Thyroid gland (tissue), 4 donors: ENCODE data around the gene MPP2. TPM values are rescaled to one million over a fixed set of nuclear protein-coding genes. Genes with fewer than 3 reads are reported as not detected.
"Not testable (repeated sequence)": the region's sequence is repeated elsewhere in the genome, so short reads cannot be mapped to it uniquely, and the experiment has no call there.

Source experiments
- DNase-seq, 2 donors: peaks; one replicate each; pipeline ENCODE4 v3.0.0-alpha.2; 2019
- H3K27ac ChIP-seq, 3 donors: fragments of 200-600 bp; sonication (generic); 1 replicate in 2 of 3; 2 replicates in 1 of 3; pipeline ENCODE4 v1.5.1; 2016 to 2019; ENCODE audit warnings: mild to moderate bottlenecking in 1 of 3, moderate library complexity in 1 of 3
- H3K27me3 ChIP-seq: fragments of 200-600 bp; sonication (generic); one replicate; pipeline ENCODE4 v1.5.1; 2019
- H3K36me3 ChIP-seq, 2 donors: fragments of 200-600 bp; sonication (generic); one replicate each; pipeline ENCODE4 v1.5.1; 2016 to 2019
- H3K4me1 ChIP-seq, 2 donors: fragments of 200-600 bp; sonication (generic); one replicate each; pipeline ENCODE4 v1.5.1; 2017 to 2019
- H3K4me3 ChIP-seq, 3 donors: fragments of 200-600 bp; sonication (generic); replicated peaks in 1 of 3; 1 replicate in 2 of 3; 2 replicates in 1 of 3; pipeline ENCODE4 v1.5.1; 2016; ENCODE audit warnings: mild to moderate bottlenecking in 1 of 3
- H3K9me3 ChIP-seq: fragments of 200-600 bp; sonication (generic); one replicate; pipeline ENCODE4 v1.5.1; 2017
- POLR2A ChIP-seq, 2 donors: fragments of 450-650 bp; IDR thresholded peaks; one replicate each; pipeline ENCODE4 v1.6.1; 2017; ENCODE audit warnings: antibody characterized with exemption in 2 of 2, mild to moderate bottlenecking in 2 of 2, moderate library complexity in 1 of 2
- WGBS, 2 donors: methylation state at CpG; one replicate each; pipeline ENCODE4 v1.1.5; 2017; 5-methylcytosine and 5-hydroxymethylcytosine counted together
- intact Hi-C: fragments of 100-400 bp; cut with DNase I; formaldehyde crosslinking; loops from one replicate; pipeline ENCODE4 v1.15.1; 2023
- total RNA-seq, 4 donors: library from RNA; depleted of rRNA; stranded (reverse); fragments of >200 nt; gene quantifications; one replicate each; pipeline ENCODE4 v1.2.3, GENCODE V29; 2016
- TF ChIP-seq, protein P1 (sequence below), 6 experiments: fragments of 200-600 bp in 3 of 6; fragments of 450-650 bp in 3 of 6; sonication (generic) in 3 of 6; IDR thresholded peaks; one replicate each; pipeline ENCODE4 v1.5.1; 2016 to 2019; ENCODE audit warnings: antibody characterized with exemption in 6 of 6, mild to moderate bottlenecking in 2 of 6, inconsistent platforms in 1 of 6, moderate library complexity in 1 of 6

Gene MPP2
- total RNA-seq, 4 donors from 2014 or later = 6.5 to 30.8 (median 9.0) TPM

DNA sequence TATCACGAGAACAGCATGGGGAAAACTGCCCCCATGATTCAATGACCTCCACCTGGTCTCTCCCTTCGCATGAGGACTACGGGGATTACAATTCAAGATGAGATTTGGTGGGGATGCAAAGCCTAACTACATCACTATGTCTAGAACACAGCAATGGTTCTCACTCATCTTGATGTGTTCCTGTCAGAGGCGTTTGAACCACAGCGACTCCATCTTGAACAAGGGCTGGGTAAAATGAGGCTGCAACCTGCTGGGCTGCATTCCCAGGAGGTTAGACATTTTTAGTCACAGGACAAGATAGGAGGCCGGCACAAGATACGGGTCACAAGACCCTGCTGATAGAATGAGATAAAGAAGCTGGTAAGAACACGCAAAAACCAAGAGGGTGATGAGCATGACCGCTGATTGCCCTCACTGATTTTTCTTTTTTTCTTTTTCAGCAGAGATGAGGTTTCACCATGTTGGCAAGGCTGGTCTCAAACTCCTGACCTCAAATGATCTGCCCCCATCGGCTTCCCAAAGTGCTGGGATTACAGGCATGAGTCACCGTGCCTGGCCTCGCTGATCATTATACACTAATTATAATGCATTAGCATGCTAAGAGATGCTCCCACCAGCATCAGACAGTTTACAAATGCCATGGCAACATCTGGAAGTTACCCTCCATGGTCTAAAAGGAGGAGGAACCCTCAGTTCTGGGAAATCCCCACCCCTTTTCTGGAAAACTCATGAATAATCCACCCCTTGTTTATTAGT, 37.9 kb upstream of the MPP2 start:
- H3K27ac ChIP-seq = no peak overlapping the region
- intact Hi-C loops = loop anchor here (2.0 to 10.0 kb wide), 2 partner anchors 50 to 230 kb away; partner anchors contain the start of gene ASB16
- no peaks in the 10 kb centered on the region for H3K9me3 ChIP-seq
- no peaks in the 10 kb centered on the region for H3K27me3 ChIP-seq
- H3K36me3 ChIP-seq = no peaks in the 10 kb centered on the region
- TF ChIP-seq, protein P1, sequence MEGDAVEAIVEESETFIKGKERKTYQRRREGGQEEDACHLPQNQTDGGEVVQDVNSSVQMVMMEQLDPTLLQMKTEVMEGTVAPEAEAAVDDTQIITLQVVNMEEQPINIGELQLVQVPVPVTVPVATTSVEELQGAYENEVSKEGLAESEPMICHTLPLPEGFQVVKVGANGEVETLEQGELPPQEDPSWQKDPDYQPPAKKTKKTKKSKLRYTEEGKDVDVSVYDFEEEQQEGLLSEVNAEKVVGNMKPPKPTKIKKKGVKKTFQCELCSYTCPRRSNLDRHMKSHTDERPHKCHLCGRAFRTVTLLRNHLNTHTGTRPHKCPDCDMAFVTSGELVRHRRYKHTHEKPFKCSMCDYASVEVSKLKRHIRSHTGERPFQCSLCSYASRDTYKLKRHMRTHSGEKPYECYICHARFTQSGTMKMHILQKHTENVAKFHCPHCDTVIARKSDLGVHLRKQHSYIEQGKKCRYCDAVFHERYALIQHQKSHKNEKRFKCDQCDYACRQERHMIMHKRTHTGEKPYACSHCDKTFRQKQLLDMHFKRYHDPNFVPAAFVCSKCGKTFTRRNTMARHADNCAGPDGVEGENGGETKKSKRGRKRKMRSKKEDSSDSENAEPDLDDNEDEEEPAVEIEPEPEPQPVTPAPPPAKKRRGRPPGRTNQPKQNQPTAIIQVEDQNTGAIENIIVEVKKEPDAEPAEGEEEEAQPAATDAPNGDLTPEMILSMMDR (IDR thresholded peaks at IDR 0.05) = no peak
- TF ChIP-seq POLR2A (IDR thresholded peaks at IDR 0.05) = no peak
- peaks cover 0 to 10% of the 10 kb centered on the region in 2 donors for H3K4me1 ChIP-seq
- DNase-seq = no peak
- WGBS, 2 donors = 86 to 87% methylated on average over 12 of the region's 12 CpGs
- H3K4me3 ChIP-seq = no peak overlapping the region

DNA sequence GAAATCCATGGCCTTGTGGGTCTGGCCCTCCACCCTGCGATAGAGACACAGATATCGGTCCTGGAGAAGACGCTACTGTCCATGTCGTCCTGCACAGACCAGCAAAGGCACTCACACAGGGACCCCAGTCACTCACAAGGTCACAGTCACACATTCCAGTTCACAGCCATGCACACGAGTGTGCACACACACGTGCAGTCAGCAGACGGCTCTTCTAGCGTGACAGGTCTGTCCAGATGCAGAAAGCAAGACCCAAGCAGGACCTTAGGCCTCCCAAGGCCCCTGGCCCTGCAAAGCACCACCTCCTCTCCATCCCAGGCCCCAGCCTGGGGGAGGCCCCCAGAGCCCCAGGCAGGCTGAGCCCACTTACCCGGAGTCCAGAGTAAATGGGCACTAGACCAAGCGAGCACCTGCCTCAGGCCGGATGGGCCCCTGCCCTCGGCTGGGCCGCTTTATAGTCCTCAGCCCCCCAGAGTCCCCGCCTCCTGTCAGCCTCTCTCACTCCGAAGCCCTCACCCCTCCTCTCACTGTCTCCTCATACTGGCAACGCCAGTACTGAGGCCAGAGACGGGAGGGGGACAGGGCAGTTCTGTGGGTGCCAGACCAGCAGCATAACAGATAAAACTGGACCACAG, 34.8 kb upstream of the MPP2 start, which contains the start of gene PPY:
TSS of gene PPY (minus strand) at position 426 of the 635 bp plus-strand sequence. CDS start 822 bp downstream, outside the sequence.
- no peaks in the 10 kb centered on the region for H3K9me3 ChIP-seq
- intact Hi-C loops = loop anchor here (5.0 to 10.0 kb wide), 2 partner anchors 100 to 233 kb away; partner anchors contain the start of gene ASB16

DNA sequence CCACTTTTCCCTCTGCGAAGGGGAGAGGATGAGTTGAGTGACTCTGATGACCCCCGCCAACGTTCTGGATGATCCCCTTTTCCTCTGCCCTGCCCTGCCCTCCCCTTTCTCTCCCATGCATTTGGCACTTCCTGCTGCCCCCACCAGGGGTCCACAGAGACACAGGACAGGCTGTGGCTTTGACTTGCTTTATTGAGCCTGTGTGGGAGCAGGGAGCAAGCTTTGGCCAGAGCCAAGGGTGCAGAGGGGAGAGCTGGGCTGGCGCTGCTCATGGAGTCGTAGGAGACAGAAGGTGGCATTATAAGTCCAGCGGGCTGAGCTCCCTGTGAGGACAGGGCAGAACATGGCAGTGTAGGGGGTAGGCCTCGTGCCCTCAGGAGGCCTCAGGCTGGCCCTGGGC, 33.3 kb upstream of the MPP2 start:
- intact Hi-C loops = loop anchor here (5.0 to 10.0 kb wide), 2 partner anchors 102 to 234 kb away; partner anchors contain the start of gene ASB16
- 56 to 60% methylated on average over 7 of the region's 7 CpGs for WGBS, 2 donors
- Histone ChIP-seq H3K9me3 (no peaks in the 10 kb centered on the region), H3K4me1 (peaks cover 0 to 14% of the 10 kb centered on the region in 2 donors), H3K27ac (no peak overlapping the region), H3K27me3 (no peaks in the 10 kb centered on the region), H3K36me3 (no peaks in the 10 kb centered on the region), H3K4me3 (no peak overlapping the region)
- no peak for TF ChIP-seq POLR2A (IDR thresholded peaks at IDR 0.05)
- TF ChIP-seq, protein P1 (IDR thresholded peaks at IDR 0.05) = peak in 5 of 6 experiments; percentile 35 to 60 (median 56)
- peak; percentile 60 for DNase-seq

More for the DNA sequence above, 34.8 kb upstream of the MPP2 start, which contains the start of gene PPY:
- H3K4me3 ChIP-seq = no peak within 1 kb of the TSS
- H3K4me1 ChIP-seq = peaks cover 0 to 10% of the 10 kb centered on the region in 2 donors
- DNase-seq = no peak
- TF ChIP-seq, protein P1 (IDR thresholded peaks at IDR 0.05) = no peak
- TF ChIP-seq POLR2A (IDR thresholded peaks at IDR 0.05) = no peak
- no peaks in the 10 kb centered on the region for H3K27me3 ChIP-seq
- 88 to 93% methylated on average over 9 to 17 of the region's 17 CpGs for WGBS, 2 donors
- H3K36me3 ChIP-seq = no peaks in the 10 kb centered on the region
- no peak within 1 kb of the TSS for H3K27ac ChIP-seq

DNA sequence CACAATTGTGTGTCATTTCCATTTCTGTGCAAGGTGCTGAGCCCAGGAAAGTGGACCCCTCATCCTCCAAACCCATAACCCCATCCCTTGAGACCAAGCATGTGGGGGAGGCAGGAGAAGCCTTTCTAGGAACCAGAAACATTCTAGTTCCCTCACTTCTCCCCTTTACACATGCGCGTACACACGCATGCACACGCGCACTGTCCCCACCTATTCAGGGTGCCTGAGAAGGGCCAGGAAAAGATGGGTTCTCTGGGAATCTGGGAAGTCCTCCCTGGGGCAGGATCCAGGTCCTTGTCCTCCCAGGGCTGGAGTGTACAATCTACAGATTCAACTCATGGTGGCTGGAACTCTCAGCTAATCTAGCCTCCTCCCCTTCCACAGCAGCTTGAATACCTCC, 32.5 kb upstream of the MPP2 start:
- Histone ChIP-seq H3K4me3 (no peak overlapping the region), H3K4me1 (peaks cover 0 to 18% of the 10 kb centered on the region in 2 donors), H3K27me3 (no peaks in the 10 kb centered on the region), H3K9me3 (no peaks in the 10 kb centered on the region), H3K27ac (no peak overlapping the region), H3K36me3 (no peaks in the 10 kb centered on the region)
- no peak for DNase-seq
- WGBS, 2 donors = 98% methylated on average over 5 of the region's 5 CpGs
- intact Hi-C loops = loop anchor here (5.0 to 10.0 kb wide), 2 partner anchors 102 to 235 kb away; partner anchors contain the start of gene ASB16
- no peak for TF ChIP-seq POLR2A (IDR thresholded peaks at IDR 0.05)
- TF ChIP-seq, protein P1 (IDR thresholded peaks at IDR 0.05) = no peak

DNA sequence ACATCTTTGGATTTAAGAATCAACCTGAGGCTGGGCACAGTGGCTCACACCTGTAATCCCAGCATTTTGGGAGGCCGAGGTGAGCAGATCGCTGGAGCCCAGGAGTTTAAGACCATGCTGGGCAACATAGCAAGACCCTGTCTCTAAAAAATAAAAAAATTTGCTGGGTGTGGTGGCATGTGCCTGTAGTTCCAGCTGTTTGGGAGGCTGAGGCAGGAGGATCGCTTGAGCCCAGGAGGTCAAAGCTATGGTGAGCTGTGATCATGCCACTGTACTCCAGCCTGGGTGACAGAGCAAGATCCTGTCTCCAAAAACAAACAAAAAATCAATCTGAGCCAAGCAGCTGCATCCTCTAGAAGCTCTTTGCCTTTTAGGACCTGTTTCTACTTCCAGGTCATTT, 32.1 kb upstream of the MPP2 start:
- intact Hi-C loops = not testable (repeated sequence)

More for the DNA sequence above, 32.1 kb upstream of the MPP2 start:
- H3K27me3 ChIP-seq, DNase-seq, H3K27ac ChIP-seq, H3K36me3 ChIP-seq, H3K4me3 ChIP-seq, H3K9me3 ChIP-seq: not testable (repeated sequence)
- peaks cover 0 to 18% of the 10 kb centered on the region in 2 donors for H3K4me1 ChIP-seq
- 84 to 97% methylated on average over 3 of the region's 3 CpGs for WGBS, 2 donors
